Stomach (tissue), 9 donors: ENCODE results near the gene UBE2S. TPM values are rescaled to one million over a fixed set of nuclear protein-coding genes. Genes with fewer than 3 reads are reported as not detected.

ENCODE experiments used
- DNase-seq, 2 donors: peaks; one replicate each; pipeline versions ENCODE4 v3.0.0 to v3.0.0-alpha.2; 2013 to 2019
- H3K27ac ChIP-seq, 5 donors: fragments of 200-600 bp in 4 of 5; sonication (generic) in 4 of 5; one replicate each; pipeline ENCODE4 v1.5.1; 2013 to 2019; ENCODE audit warnings: mild to moderate bottlenecking in 1 of 5, moderate library complexity in 1 of 5
- H3K27me3 ChIP-seq, 3 donors: fragments of 200-600 bp; sonication (generic); one replicate each; pipeline ENCODE4 v1.5.1; 2017 to 2019; ENCODE audit warnings: mixed run types in 1 of 3
- H3K36me3 ChIP-seq, 4 donors: fragments of 200-600 bp; sonication (generic); 1 replicate in 3 of 4; 2 replicates in 1 of 4; pipeline ENCODE4 v1.5.1; 2016 to 2019
- H3K4me1 ChIP-seq, 4 donors: fragments of 200-600 bp; sonication (generic); one replicate each; pipeline ENCODE4 v1.5.1; 2016 to 2019
- H3K4me3 ChIP-seq, 4 donors: fragments of 200-600 bp; sonication (generic) in 3 of 4; one replicate each; pipeline ENCODE4 v1.5.1; 2016 to 2019; ENCODE audit warnings: mild to moderate bottlenecking in 1 of 4
- H3K9me3 ChIP-seq, 4 donors: fragments of 200-600 bp; sonication (generic); one replicate each; pipeline ENCODE4 v1.5.1; 2016 to 2019
- CTCF ChIP-seq, 7 experiments: fragments of 450-650 bp in 4 of 7; fragments of 200-600 bp in 3 of 7; sonication (generic) in 3 of 7; IDR thresholded peaks; one replicate each; pipeline ENCODE4 v1.5.1; 2016 to 2019; ENCODE audit warnings: antibody characterized with exemption in 7 of 7, control low read depth in 2 of 7, mild to moderate bottlenecking in 1 of 7
- EP300 ChIP-seq: sonication (generic); formaldehyde crosslinking; IDR thresholded peaks from one replicate; pipeline ENCODE4 v1.6.1; 2017; ENCODE audit warnings: antibody characterized with exemption
- POLR2A ChIP-seq, 4 donors: fragments of 450-650 bp; IDR thresholded peaks; one replicate each; pipeline ENCODE4 v1.6.1; 2016; ENCODE audit warnings: antibody characterized with exemption in 4 of 4, control low read depth in 2 of 4, mild to moderate bottlenecking in 1 of 4, moderate library complexity in 1 of 4
- POLR2AphosphoS5 ChIP-seq, 3 donors: sonication (generic); formaldehyde crosslinking; IDR thresholded peaks; one replicate each; pipeline ENCODE4 v1.6.1; 2016; ENCODE audit warnings: antibody characterized with exemption in 3 of 3
- WGBS, 5 donors: extraction: QIAGEN DNeasy Blood & Tissue Kit in 3 of 5; methylation state at CpG; one replicate each; pipeline versions ENCODE4 v1.1.5 to v1.1.7; 2013 to 2018; 5-methylcytosine and 5-hydroxymethylcytosine counted together
- intact Hi-C: fragments of 100-400 bp; cut with DNase I; formaldehyde crosslinking; loops from one replicate; pipeline ENCODE4 v1.15.1; 2023; ENCODE audit warnings: low total_unique reads
- polyA plus RNA-seq, 3 donors: library from polyadenylated mRNA; stranded (reverse); fragments of 200-250 nt; gene quantifications; one replicate each; pipeline ENCODE4 v1.2.3, GENCODE V29; 2013
- total RNA-seq, 5 donors: library from RNA; depleted of rRNA; stranded (reverse); fragments of >200 nt; gene quantifications; one replicate each; pipeline versions ENCODE4 v1.1.0 to v1.2.3, GENCODE V29; 2014 to 2016
- donor health status: healthy with polysubstance abuse.
- donor health status: Bipolar disorder and iron deficiency.
- donor health status: healthy.

The UBE2S gene
- total and polyA plus RNA-seq, 8 donors = 8.0 to 43.3 (median 13.1) TPM

- Histone ChIP-seq H3K27me3 (peaks cover 16 to 89% (median 55%) of the 10 kb centered on the region in 3 donors), H3K36me3 (no peaks in the 10 kb centered on the region), H3K27ac (no peak overlapping the region), H3K4me1 (peaks cover under 1 to 25% (median 18%) of the 10 kb centered on the region in 4 donors), H3K4me3 (no peak overlapping the region), H3K9me3 (no peaks in the 10 kb centered on the region)
- intact Hi-C loops = no loop called here
- TF ChIP-seq POLR2A (IDR thresholded peaks at IDR 0.05) (no peak), POLR2AphosphoS5 (IDR thresholded peaks at IDR 0.05) (no peak), CTCF (IDR thresholded peaks at IDR 0.05) (no peak), EP300 (no peak)
- DNase-seq = no peak
- 56 to 66% (median 64%) methylated on average over 8 of the region's 8 CpGs for WGBS, 5 donors
Measured at GRCh38 chr19:55446060-55446459, 38.5 kb upstream of the UBE2S start.

- no peak for DNase-seq
- Histone ChIP-seq H3K27me3 (peaks cover 22 to 91% (median 64%) of the 10 kb centered on the region in 3 donors), H3K27ac (no peak overlapping the region), H3K4me3 (no peak overlapping the region), H3K9me3 (no peaks in the 10 kb centered on the region), H3K36me3 (no peaks in the 10 kb centered on the region), H3K4me1 (peaks cover 4 to 31% (median 23%) of the 10 kb centered on the region in 4 donors)
- intact Hi-C loops = no loop called here
- WGBS, 5 donors = 39 to 53% (median 49%) methylated on average over 11 of the region's 11 CpGs
- TF ChIP-seq CTCF (IDR thresholded peaks at IDR 0.05) (no peak), POLR2AphosphoS5 (IDR thresholded peaks at IDR 0.05) (no peak), EP300 (no peak), POLR2A (IDR thresholded peaks at IDR 0.05) (no peak)
Measured at GRCh38 chr19:55444646-55445045, 37.1 kb upstream of the UBE2S start.

GRCh38 chr19:55443824-55444480 is 36.4 kb upstream of the UBE2S start:
- DNase-seq = no peak
- H3K27me3 ChIP-seq = peaks cover 19 to 91% (median 65%) of the 10 kb centered on the region in 3 donors
- H3K27ac ChIP-seq = no peak overlapping the region
- 26 to 42% (median 34%) methylated on average over 17 to 18 of the region's 18 CpGs for WGBS, 5 donors
- no peak overlapping the region for H3K4me3 ChIP-seq
- intact Hi-C loops = no loop called here
- TF ChIP-seq POLR2AphosphoS5 (IDR thresholded peaks at IDR 0.05) (no peak), CTCF (IDR thresholded peaks at IDR 0.05) (no peak), POLR2A (IDR thresholded peaks at IDR 0.05) (no peak), EP300 (no peak)
- peaks cover 4 to 31% (median 23%) of the 10 kb centered on the region in 4 donors for H3K4me1 ChIP-seq
- H3K36me3 ChIP-seq = no peaks in the 10 kb centered on the region
- no peaks in the 10 kb centered on the region for H3K9me3 ChIP-seq

- peak in 1 of 2 donors; percentile 55 for DNase-seq
- no peaks in the 10 kb centered on the region for H3K36me3 ChIP-seq
- no peaks in the 10 kb centered on the region for H3K9me3 ChIP-seq
- WGBS, 5 donors = 3 to 4% (median 3%) methylated on average over 42 to 43 of the region's 43 CpGs
- TF ChIP-seq POLR2A (IDR thresholded peaks at IDR 0.05) (no peak), POLR2AphosphoS5 (IDR thresholded peaks at IDR 0.05) (no peak), EP300 (no peak), CTCF (IDR thresholded peaks at IDR 0.05) (no peak)
- H3K27ac ChIP-seq = no peak within 1 kb of the TSS
- peaks cover 19 to 97% (median 72%) of the 10 kb centered on the region in 3 donors for H3K27me3 ChIP-seq
- H3K4me1 ChIP-seq = peaks cover 4 to 31% (median 23%) of the 10 kb centered on the region in 4 donors
- H3K4me3 ChIP-seq = peak within 1 kb of the TSS in 1 of 4 donors; percentile 13
- intact Hi-C loops = no loop called here
Measured at GRCh38 chr19:55443045-55443823, 35.6 kb upstream of the UBE2S start, which contains the start of gene SHISA7. Gene SHISA7 (minus strand): TSS chr19:55443300. CDS start chr19:55442863, 437 bp downstream.
